Measurements from ENCODE around the gene LYPD6. TPM values are rescaled to one million over a fixed set of nuclear protein-coding genes. Genes with fewer than 3 reads are reported as not detected.

LYPD6 gene
- total RNA-seq, 1 donor from 2014 or later, result 1.8 TPM

DNA sequence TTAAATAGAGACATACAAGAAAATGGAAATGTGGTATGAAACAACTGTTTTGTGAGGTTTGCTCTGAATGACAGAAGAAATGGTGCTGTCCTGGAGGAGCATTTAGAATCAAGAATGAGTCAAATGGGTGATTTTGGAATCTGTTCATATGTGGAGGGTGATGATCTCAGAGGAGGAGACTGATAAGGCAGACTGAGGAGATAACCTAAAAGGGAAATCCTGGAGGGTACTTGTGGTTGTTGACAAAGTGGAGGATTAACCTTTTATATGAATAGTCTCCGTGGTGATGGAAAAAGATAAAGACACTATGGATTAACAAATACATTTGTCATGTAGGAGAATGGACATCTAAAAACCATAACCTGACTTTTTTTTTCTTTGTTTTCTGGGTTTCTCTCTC is 183.1 kb downstream of the LYPD6 start:
- Histone ChIP-seq H3K4me3 (no peak overlapping the region), H3K4me1 (no peaks in the 10 kb centered on the region), H3K36me3 (no peaks in the 10 kb centered on the region), H3K9me3 (no peaks in the 10 kb centered on the region), H3K27me3 (no peaks in the 10 kb centered on the region), H3K27ac (no peak overlapping the region)
- intact Hi-C loops (cut with DNase I), result no loop called here
- TF ChIP-seq, protein P1, sequence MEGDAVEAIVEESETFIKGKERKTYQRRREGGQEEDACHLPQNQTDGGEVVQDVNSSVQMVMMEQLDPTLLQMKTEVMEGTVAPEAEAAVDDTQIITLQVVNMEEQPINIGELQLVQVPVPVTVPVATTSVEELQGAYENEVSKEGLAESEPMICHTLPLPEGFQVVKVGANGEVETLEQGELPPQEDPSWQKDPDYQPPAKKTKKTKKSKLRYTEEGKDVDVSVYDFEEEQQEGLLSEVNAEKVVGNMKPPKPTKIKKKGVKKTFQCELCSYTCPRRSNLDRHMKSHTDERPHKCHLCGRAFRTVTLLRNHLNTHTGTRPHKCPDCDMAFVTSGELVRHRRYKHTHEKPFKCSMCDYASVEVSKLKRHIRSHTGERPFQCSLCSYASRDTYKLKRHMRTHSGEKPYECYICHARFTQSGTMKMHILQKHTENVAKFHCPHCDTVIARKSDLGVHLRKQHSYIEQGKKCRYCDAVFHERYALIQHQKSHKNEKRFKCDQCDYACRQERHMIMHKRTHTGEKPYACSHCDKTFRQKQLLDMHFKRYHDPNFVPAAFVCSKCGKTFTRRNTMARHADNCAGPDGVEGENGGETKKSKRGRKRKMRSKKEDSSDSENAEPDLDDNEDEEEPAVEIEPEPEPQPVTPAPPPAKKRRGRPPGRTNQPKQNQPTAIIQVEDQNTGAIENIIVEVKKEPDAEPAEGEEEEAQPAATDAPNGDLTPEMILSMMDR (IDR thresholded peaks at IDR 0.05), result no peak
- no peak for DNase-seq (ENCODE audit: low spot score in 2 of 2)
